Measurements from ENCODE around the gene RFPL3. TPM values are rescaled to one million over a fixed set of nuclear protein-coding genes. Genes with fewer than 3 reads are reported as not detected.

Gene RFPL3
- total RNA-seq, 1 donor: not detected

DNA sequence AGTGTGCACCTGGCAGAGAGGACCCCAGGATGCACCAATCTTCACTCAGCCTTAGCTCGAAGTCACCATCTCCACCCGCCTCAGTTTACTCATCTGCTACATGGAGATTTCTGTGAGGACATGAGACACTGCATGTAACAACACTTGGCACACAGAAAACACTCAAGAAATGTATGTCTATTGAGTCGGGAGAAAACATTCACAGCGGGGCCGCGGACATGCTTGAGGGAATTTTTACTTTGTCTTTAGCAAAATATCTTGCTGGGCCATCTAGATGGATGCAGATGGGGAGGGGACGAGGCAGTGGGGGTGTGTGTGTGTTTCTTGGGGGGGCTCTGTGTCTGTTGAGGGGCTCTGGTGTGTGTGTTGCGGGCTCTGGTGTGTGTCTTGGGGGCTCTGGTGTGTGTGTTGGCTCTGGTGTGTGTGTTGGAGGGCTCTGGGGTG is 28.4 kb upstream of the RFPL3 start:
- H3K4me3 ChIP-seq (ENCODE audit: insufficient read depth, low read length): no peak overlapping the region
- TF ChIP-seq, protein P1, sequence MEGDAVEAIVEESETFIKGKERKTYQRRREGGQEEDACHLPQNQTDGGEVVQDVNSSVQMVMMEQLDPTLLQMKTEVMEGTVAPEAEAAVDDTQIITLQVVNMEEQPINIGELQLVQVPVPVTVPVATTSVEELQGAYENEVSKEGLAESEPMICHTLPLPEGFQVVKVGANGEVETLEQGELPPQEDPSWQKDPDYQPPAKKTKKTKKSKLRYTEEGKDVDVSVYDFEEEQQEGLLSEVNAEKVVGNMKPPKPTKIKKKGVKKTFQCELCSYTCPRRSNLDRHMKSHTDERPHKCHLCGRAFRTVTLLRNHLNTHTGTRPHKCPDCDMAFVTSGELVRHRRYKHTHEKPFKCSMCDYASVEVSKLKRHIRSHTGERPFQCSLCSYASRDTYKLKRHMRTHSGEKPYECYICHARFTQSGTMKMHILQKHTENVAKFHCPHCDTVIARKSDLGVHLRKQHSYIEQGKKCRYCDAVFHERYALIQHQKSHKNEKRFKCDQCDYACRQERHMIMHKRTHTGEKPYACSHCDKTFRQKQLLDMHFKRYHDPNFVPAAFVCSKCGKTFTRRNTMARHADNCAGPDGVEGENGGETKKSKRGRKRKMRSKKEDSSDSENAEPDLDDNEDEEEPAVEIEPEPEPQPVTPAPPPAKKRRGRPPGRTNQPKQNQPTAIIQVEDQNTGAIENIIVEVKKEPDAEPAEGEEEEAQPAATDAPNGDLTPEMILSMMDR (IDR thresholded peaks at IDR 0.05; ENCODE audit: extremely low read depth, low read depth, low read length): no peak

DNA sequence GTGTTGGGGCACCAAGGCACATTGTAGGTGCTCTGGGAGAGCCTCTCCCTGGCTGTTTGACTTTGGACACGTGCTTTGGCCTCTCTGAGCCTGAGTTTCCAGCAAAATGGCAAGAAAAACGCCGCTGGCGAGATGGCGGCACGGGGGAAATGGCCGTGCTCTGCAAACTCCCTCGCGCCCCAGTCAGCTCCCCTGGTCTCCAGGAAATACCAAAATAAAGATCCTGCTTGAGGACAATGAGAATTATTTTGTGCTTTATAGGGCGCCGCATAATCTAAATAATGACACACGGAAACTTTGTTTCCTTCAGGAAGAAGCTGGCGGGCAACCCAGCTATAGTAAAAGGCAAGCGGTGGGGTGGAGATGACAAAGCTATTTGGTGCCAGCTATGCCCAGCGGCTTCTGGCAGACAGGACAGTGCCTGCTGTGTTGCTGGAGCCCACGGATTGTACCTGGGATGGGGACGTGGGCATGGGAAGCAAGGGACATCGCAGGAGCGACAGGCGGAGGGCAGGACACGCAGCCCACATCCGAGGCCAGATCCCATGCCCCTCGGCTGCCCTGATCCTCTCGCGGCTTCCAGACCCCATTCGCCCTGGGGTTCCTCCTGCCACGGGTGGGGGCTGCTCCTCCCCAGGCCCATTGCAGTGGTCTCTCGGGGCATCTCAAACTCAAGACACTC is 26.3 kb upstream of the RFPL3 start:
- Histone ChIP-seq H3K27ac (ENCODE audit: low read depth, low read length) (no peak overlapping the region), H3K79me2 (ENCODE audit: insufficient read depth, low read length) (no peaks in the 10 kb centered on the region)

More for the DNA sequence above, 28.4 kb upstream of the RFPL3 start:
- H3K9me3 ChIP-seq (ENCODE audit: low read depth, low read length): no peaks in the 10 kb centered on the region
- H3K36me3 ChIP-seq (ENCODE audit: insufficient read depth, low read length): no peaks in the 10 kb centered on the region
- no peaks in the 10 kb centered on the region for H3K79me2 ChIP-seq (ENCODE audit: insufficient read depth, low read length)
- DNase-seq (ENCODE audit: insufficient read length, low spot score, missing footprints): no peak
- no peaks in the 10 kb centered on the region for H4K20me1 ChIP-seq (ENCODE audit: insufficient read depth, low read length)
- no peak overlapping the region for H3K4me2 ChIP-seq (ENCODE audit: insufficient read depth, low read length)
- no peak overlapping the region for H2AFZ ChIP-seq (ENCODE audit: low read length)
- no peaks in the 10 kb centered on the region for H3K4me1 ChIP-seq (ENCODE audit: insufficient read depth, low read length)
- H3K27ac ChIP-seq (ENCODE audit: low read depth, low read length): no peak overlapping the region
- H3K27me3 ChIP-seq (ENCODE audit: insufficient read depth, low read length): no peaks in the 10 kb centered on the region

DNA sequence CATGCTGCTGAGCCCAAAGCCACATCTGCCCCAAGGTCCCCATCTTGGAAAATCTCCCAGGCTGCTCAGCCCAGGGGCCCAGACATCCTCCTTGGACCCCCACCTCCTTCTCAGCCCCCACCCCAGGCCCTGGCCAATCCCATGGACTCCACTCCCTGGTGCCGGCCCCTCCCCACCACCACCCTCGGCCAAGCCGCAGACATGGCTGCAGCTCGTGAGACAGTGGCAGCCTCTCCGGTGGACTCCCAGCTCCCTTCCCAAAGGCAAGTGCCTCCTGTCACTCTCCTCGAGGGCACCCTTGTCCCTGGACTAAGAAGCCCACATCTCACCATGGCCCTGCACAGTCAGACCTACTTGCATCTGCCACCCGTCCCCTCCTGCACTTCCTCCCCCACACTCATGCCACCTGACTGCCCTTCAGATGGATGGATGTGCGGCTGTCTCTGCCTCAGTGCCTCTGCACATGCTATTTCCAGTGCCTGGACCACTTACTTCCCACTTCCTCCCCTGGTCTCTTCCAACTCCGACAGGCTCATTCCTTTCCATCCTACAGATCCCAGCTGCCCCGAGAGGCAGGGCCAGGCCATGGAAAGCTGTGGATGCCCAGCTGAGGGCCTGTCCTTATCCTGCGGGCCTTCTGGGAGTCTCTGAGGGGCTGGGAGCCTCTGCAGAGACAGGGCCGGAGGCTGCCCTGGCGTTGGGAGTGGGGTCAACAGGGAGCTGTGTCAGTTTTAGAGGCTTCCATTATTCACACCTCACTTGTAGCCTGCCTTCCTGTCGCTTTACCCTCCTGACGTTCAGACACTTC is 25.5 kb upstream of the RFPL3 start:
- no peak overlapping the region for H3K4me3 ChIP-seq (ENCODE audit: insufficient read depth, low read length)
- H3K36me3 ChIP-seq (ENCODE audit: insufficient read depth, low read length): no peaks in the 10 kb centered on the region
- TF ChIP-seq, protein P1 (IDR thresholded peaks at IDR 0.05; ENCODE audit: extremely low read depth, low read depth, low read length): no peak
- no peaks in the 10 kb centered on the region for H3K27me3 ChIP-seq (ENCODE audit: insufficient read depth, low read length)
- no peak overlapping the region for H2AFZ ChIP-seq (ENCODE audit: low read length)
- DNase-seq (ENCODE audit: insufficient read length, low spot score, missing footprints): no peak
- H3K4me2 ChIP-seq (ENCODE audit: insufficient read depth, low read length): no peak overlapping the region
- no peaks in the 10 kb centered on the region for H3K4me1 ChIP-seq (ENCODE audit: insufficient read depth, low read length)
- no peaks in the 10 kb centered on the region for H3K9me3 ChIP-seq (ENCODE audit: low read depth, low read length)
- no peaks in the 10 kb centered on the region for H4K20me1 ChIP-seq (ENCODE audit: insufficient read depth, low read length)
- H3K79me2 ChIP-seq (ENCODE audit: insufficient read depth, low read length): no peaks in the 10 kb centered on the region
- no peak overlapping the region for H3K27ac ChIP-seq (ENCODE audit: low read depth, low read length)

More for the DNA sequence above, 26.3 kb upstream of the RFPL3 start:
- Histone ChIP-seq H3K4me1 (ENCODE audit: insufficient read depth, low read length) (no peaks in the 10 kb centered on the region), H4K20me1 (ENCODE audit: insufficient read depth, low read length) (no peaks in the 10 kb centered on the region), H3K9me3 (ENCODE audit: low read depth, low read length) (no peaks in the 10 kb centered on the region), H3K36me3 (ENCODE audit: insufficient read depth, low read length) (no peaks in the 10 kb centered on the region), H3K4me3 (ENCODE audit: insufficient read depth, low read length) (no peak overlapping the region), H3K27me3 (ENCODE audit: insufficient read depth, low read length) (no peaks in the 10 kb centered on the region), H3K4me2 (ENCODE audit: insufficient read depth, low read length) (no peak overlapping the region), H2AFZ (ENCODE audit: low read length) (no peak overlapping the region)
- no peak for DNase-seq (ENCODE audit: insufficient read length, low spot score, missing footprints)
- TF ChIP-seq, protein P1 (IDR thresholded peaks at IDR 0.05; ENCODE audit: extremely low read depth, low read depth, low read length): no peak

DNA sequence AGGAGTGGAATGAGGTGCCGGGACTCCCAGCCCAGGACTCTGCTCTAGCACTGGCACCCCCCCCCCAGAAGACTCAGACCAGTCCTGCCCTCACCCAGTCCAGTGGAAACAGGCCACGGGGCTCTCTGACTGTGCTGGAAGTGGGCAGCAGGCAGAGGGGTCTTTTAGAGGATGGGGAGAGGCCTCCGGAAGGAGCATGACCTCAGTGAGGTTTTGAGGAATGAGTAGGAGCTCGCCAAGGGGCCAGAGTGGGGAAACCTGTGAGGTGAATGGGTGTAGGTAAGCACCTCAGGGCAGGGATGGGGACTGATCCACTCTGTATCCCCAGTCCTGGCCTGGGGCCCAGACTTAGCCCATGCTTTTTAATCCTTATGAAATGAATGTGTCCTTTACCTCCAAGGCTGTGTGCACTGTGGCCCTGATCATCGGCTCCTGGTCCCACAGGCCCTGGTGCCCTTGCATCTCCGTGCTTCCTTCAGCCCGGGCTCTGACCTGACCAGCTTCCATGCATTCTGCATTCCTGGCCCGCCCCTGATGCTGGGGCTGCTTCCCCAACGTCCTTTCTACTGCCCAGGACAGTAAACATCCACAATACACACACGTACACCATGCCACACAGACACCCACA is 24.4 kb upstream of the RFPL3 start:
- TF ChIP-seq, protein P1 (IDR thresholded peaks at IDR 0.05; ENCODE audit: extremely low read depth, low read depth, low read length): no peak
- Histone ChIP-seq H3K4me3 (ENCODE audit: insufficient read depth, low read length) (no peak overlapping the region), H3K4me1 (ENCODE audit: insufficient read depth, low read length) (no peaks in the 10 kb centered on the region)

More for the DNA sequence above, 24.4 kb upstream of the RFPL3 start:
- Histone ChIP-seq H3K9me3 (ENCODE audit: low read depth, low read length) (no peaks in the 10 kb centered on the region), H3K79me2 (ENCODE audit: insufficient read depth, low read length) (no peaks in the 10 kb centered on the region), H2AFZ (ENCODE audit: low read length) (no peak overlapping the region), H3K27me3 (ENCODE audit: insufficient read depth, low read length) (no peaks in the 10 kb centered on the region), H4K20me1 (ENCODE audit: insufficient read depth, low read length) (no peaks in the 10 kb centered on the region), H3K4me2 (ENCODE audit: insufficient read depth, low read length) (no peak overlapping the region), H3K27ac (ENCODE audit: low read depth, low read length) (no peak overlapping the region), H3K36me3 (ENCODE audit: insufficient read depth, low read length) (no peaks in the 10 kb centered on the region)
- no peak for DNase-seq (ENCODE audit: insufficient read length, low spot score, missing footprints)

Data from osteoblast (primary cell).